GM10847 (cell line): ENCODE data around the gene MPPED1.

Experiments
- POLR2A ChIP-seq: IDR thresholded peaks from 2 replicates; pipeline ENCODE4 v1.6.1; 2011; ENCODE audit not compliant: insufficient read length; ENCODE audit errors: extremely low read depth

MPPED1 gene

GRCh38 chr22:43481568-43482317, 69.9 kb downstream of the MPPED1 start:
- no peak for TF ChIP-seq POLR2A

GRCh38 chr22:43482318-43482625, 70.5 kb downstream of the MPPED1 start:
- no peak for TF ChIP-seq POLR2A

GRCh38 chr22:43483266-43483665, 71.5 kb downstream of the MPPED1 start:
- TF ChIP-seq POLR2A, result no peak

GRCh38 chr22:43483669-43484068, 71.9 kb downstream of the MPPED1 start:
- no peak for TF ChIP-seq POLR2A

GRCh38 chr22:43484227-43484626, 72.4 kb downstream of the MPPED1 start:
- no peak for TF ChIP-seq POLR2A

- TF ChIP-seq POLR2A, result no peak
These were observed 73.8 kb downstream of the MPPED1 start for GRCh38 chr22:43485502-43486089.

GRCh38 chr22:43487311-43488030, 75.7 kb downstream of the MPPED1 start:
- TF ChIP-seq POLR2A, result no peak

GRCh38 chr22:43488031-43488866, 76.4 kb downstream of the MPPED1 start:
- TF ChIP-seq POLR2A, result no peak

GRCh38 chr22:43488937-43489336, 77.1 kb downstream of the MPPED1 start:
- no peak for TF ChIP-seq POLR2A

GRCh38 chr22:43490311-43490710, 78.5 kb downstream of the MPPED1 start:
- TF ChIP-seq POLR2A, result no peak

GRCh38 chr22:43491177-43491576, 79.4 kb downstream of the MPPED1 start:
- no peak for TF ChIP-seq POLR2A

GRCh38 chr22:43491737-43492136, 79.9 kb downstream of the MPPED1 start:
- TF ChIP-seq POLR2A, result no peak

- TF ChIP-seq POLR2A, result no peak
These were observed 81.5 kb downstream of the MPPED1 start for GRCh38 chr22:43493297-43493696.

GRCh38 chr22:43497956-43498855, 86.4 kb downstream of the MPPED1 start:
- TF ChIP-seq POLR2A, result no peak

- TF ChIP-seq POLR2A, result no peak
These were observed 87.0 kb downstream of the MPPED1 start for GRCh38 chr22:43498856-43499253.
